IMR-90 (cell line): ENCODE measurements around the gene EGFL7. TPM values are rescaled to one million over a fixed set of nuclear protein-coding genes. Genes with fewer than 3 reads are reported as not detected.

Source experiments
- ATAC-seq: fragments of 200-7000 bp; cut with Tn5 transposase; 2 replicates; pipeline ENCODE4 v1.9.1; 2020; ENCODE audit warnings: low read depth, mild to moderate bottlenecking, moderate library complexity
- BruUV-seq: library from RNA; stranded (reverse); fragments of 400-500 nt; replicated peaks from 2 replicates; lab custom pipeline; 2021; lab: Mats Ljungman, UMichigan
- CTCF ChIA-PET: fragments of 300-600 bp; formaldehyde crosslinking; extraction: SDS; loops from one replicate; lab custom pipeline; 2021; ENCODE audit warnings: antibody characterized with exemption; lab: Yijun Ruan, JAX
- POLR2A ChIA-PET: fragments of 300-600 bp; sonication (Branson Sonifier 250); formaldehyde crosslinking; loops from one replicate; lab custom pipeline; 2022; ENCODE audit warnings: antibody characterized with exemption; ENCODE audit not compliant: unreplicated experiment; lab: Charles Lee
- DNase-seq: peaks from one replicate; pipeline ENCODE4 v3.0.0; 2013
- H2AFZ ChIP-seq: replicated peaks from 2 replicates; pipeline ENCODE3; 2013; ENCODE audit warnings: low read length, mild to moderate bottlenecking; ENCODE audit not compliant: poor library complexity
- H2AK5ac ChIP-seq: 2 replicates; pipeline ENCODE4 v1.6.1; 2013; ENCODE audit warnings: low read depth, low read length, inconsistent platforms
- H2AK9ac ChIP-seq: replicated peaks from 2 replicates; pipeline ENCODE3; 2013; ENCODE audit warnings: mild to moderate bottlenecking, low read depth, low read length, moderate library complexity; ENCODE audit not compliant: poor library complexity
- H2BK120ac ChIP-seq: 2 replicates; pipeline ENCODE4 v1.6.1; 2013; ENCODE audit warnings: low read depth, low read length, inconsistent platforms
- H2BK15ac ChIP-seq: 3 replicates; pipeline ENCODE4 v1.6.1; 2013; ENCODE audit warnings: low read depth, low read length, inconsistent platforms
- H2BK20ac ChIP-seq: 2 replicates; pipeline ENCODE4 v1.6.1; 2013; ENCODE audit warnings: low read depth, mild to moderate bottlenecking, inconsistent platforms, low read length, moderate library complexity
- H2BK5ac ChIP-seq: 2 replicates; pipeline ENCODE4 v1.6.1; 2013; ENCODE audit warnings: mild to moderate bottlenecking, low read depth, low read length, inconsistent platforms; ENCODE audit not compliant: poor library complexity, severe bottlenecking
- H3K14ac ChIP-seq: replicated peaks from 2 replicates; pipeline ENCODE4 v1.6.1; 2013; ENCODE audit warnings: low read depth, low read length, inconsistent platforms
- H3K18ac ChIP-seq: 2 replicates; pipeline ENCODE4 v1.6.1; 2013; ENCODE audit warnings: low read depth, low read length, control low read depth
- H3K23ac ChIP-seq: 2 replicates; pipeline ENCODE4 v1.6.1; 2013; ENCODE audit warnings: low read depth, low read length, inconsistent platforms
- H3K27ac ChIP-seq: 2 replicates; pipeline ENCODE4 v1.5.1; 2013; ENCODE audit warnings: mild to moderate bottlenecking, control low read depth, low read length; ENCODE audit not compliant: insufficient read depth
- H3K27me3 ChIP-seq: 2 replicates; pipeline ENCODE4 v1.6.1; 2013; ENCODE audit warnings: low read length; ENCODE audit not compliant: control insufficient read depth, insufficient read depth
- H3K36me3 ChIP-seq: 2 replicates; pipeline ENCODE4 v1.6.1; 2013; ENCODE audit warnings: low read length, mixed read lengths; ENCODE audit not compliant: control insufficient read depth, insufficient read depth
- H3K4ac ChIP-seq: 2 replicates; pipeline ENCODE4 v1.6.1; 2013; ENCODE audit warnings: low read depth, low read length, inconsistent platforms
- H3K4me1 ChIP-seq: 2 replicates; pipeline ENCODE4 v1.6.1; 2013; ENCODE audit warnings: low read length, mixed read lengths; ENCODE audit not compliant: control insufficient read depth, insufficient read depth
- H3K4me2 ChIP-seq: 2 replicates; pipeline ENCODE4 v1.6.1; 2013; ENCODE audit warnings: low read depth, mild to moderate bottlenecking, control low read depth, low read length, moderate library complexity
- H3K4me3 ChIP-seq: 2 replicates; pipeline ENCODE4 v1.5.1; 2013; ENCODE audit warnings: low read depth, mild to moderate bottlenecking, control low read depth, low read length, moderate library complexity; ENCODE audit not compliant: insufficient read depth
- H3K56ac ChIP-seq: 2 replicates; pipeline ENCODE4 v1.6.1; 2013; ENCODE audit warnings: low read length, inconsistent platforms; ENCODE audit not compliant: insufficient read depth; ENCODE audit errors: extremely low read depth
- H3K79me1 ChIP-seq, 2 experiments: 2 replicates each; pipeline ENCODE4 v1.6.1; 2013; ENCODE audit warnings: low read length in 2 of 2, inconsistent platforms in 1 of 2, low read depth in 1 of 2
- H3K9ac ChIP-seq: 2 replicates; pipeline ENCODE4 v1.6.1; 2013; ENCODE audit warnings: low read depth, low read length, control low read depth
- H3K9me1 ChIP-seq: 2 replicates; pipeline ENCODE4 v1.6.1; 2013; ENCODE audit warnings: low read length, inconsistent platforms; ENCODE audit not compliant: insufficient read depth
- H3K9me3 ChIP-seq: 2 replicates; pipeline ENCODE4 v1.6.1; 2013; ENCODE audit warnings: low read length; ENCODE audit not compliant: control insufficient read depth, insufficient read depth
- H4K20me1 ChIP-seq: 2 replicates; pipeline ENCODE4 v1.6.1; 2013; ENCODE audit warnings: low read length, inconsistent platforms; ENCODE audit not compliant: insufficient read depth
- H4K5ac ChIP-seq: 2 replicates; pipeline ENCODE4 v1.6.1; 2013; ENCODE audit warnings: mild to moderate bottlenecking, low read depth, low read length, control low read depth
- H4K8ac ChIP-seq, 2 experiments: 2 replicates each; pipeline ENCODE4 v1.6.1; 2013; ENCODE audit warnings: low read depth in 2 of 2, low read length in 2 of 2, control low read depth in 1 of 2, inconsistent platforms in 1 of 2
- H4K91ac ChIP-seq: 2 replicates; pipeline ENCODE4 v1.6.1; 2013; ENCODE audit warnings: low read depth, low read length, inconsistent platforms; ENCODE audit not compliant: insufficient read depth
- BHLHE40 ChIP-seq: fragments of 150-350 bp; IDR thresholded peaks from 2 replicates; pipeline ENCODE4 v1.6.1; 2016; ENCODE audit warnings: mild to moderate bottlenecking, low read depth, low read length
- MAFK ChIP-seq: IDR thresholded peaks from 2 replicates; pipeline ENCODE4 v1.6.1; 2012; ENCODE audit warnings: low read depth, low read length, improper control_type of control experiment
- MAZ ChIP-seq: IDR thresholded peaks from 2 replicates; pipeline ENCODE4 v1.6.1; 2012; ENCODE audit warnings: low read depth, mild to moderate bottlenecking, low read length, improper control_type of control experiment, moderate library complexity, borderline replicate concordance
- MXI1 ChIP-seq: IDR thresholded peaks from 2 replicates; pipeline ENCODE4 v1.6.1; 2012; ENCODE audit warnings: low read depth, mild to moderate bottlenecking, low read length, moderate library complexity, borderline replicate concordance
- POLR2A ChIP-seq: IDR thresholded peaks from 2 replicates; pipeline ENCODE4 v1.6.1; 2012; ENCODE audit warnings: mild to moderate bottlenecking, low read depth, low read length
- RAD21 ChIP-seq: IDR thresholded peaks from 2 replicates; pipeline ENCODE4 v1.6.1; 2012; ENCODE audit warnings: low read length, improper control_type of control experiment
- RCOR1 ChIP-seq: IDR thresholded peaks from 2 replicates; pipeline ENCODE4 v1.6.1; 2012; ENCODE audit warnings: mild to moderate bottlenecking, low read length, improper control_type of control experiment; ENCODE audit not compliant: insufficient replicate concordance
- RFX5 ChIP-seq: IDR thresholded peaks from 2 replicates; pipeline ENCODE4 v1.8.0; 2012; ENCODE audit warnings: low read depth, mild to moderate bottlenecking, low read length, moderate library complexity
- SMC3 ChIP-seq: fragments of 150-350 bp; IDR thresholded peaks from 2 replicates; pipeline ENCODE4 v1.6.1; 2016; ENCODE audit warnings: low read depth, mild to moderate bottlenecking, antibody characterized with exemption, low read length, moderate library complexity
- WGBS, 2 experiments: methylation state at CpG; one replicate each; pipeline versions ENCODE4 v1.1.5 to v1.1.7; 2013; ENCODE audit warnings: missing lambda C conversion rate in 2 of 2; ENCODE audit not compliant: insufficient read length in 1 of 2; ENCODE audit errors: extremely low coverage in 2 of 2; 5-methylcytosine and 5-hydroxymethylcytosine counted together
- dilution Hi-C: fragments of 300-500 bp; cut with HindIII; formaldehyde crosslinking; loops from one replicate; pipeline ENCODE4 v1.14.3; 2018; ENCODE audit warnings: low sequenced_read_pairs; ENCODE audit not compliant: unreplicated experiment
- in situ Hi-C: fragments of 300-500 bp; cut with MboI; formaldehyde crosslinking; loops from 3 replicates; pipeline ENCODE4 v1.14.3; 2019; ENCODE audit warnings: low sequenced_read_pairs, inconsistent platforms, mixed read lengths
- intact Hi-C: fragments of 100-400 bp; cut with micrococcal nuclease; formaldehyde crosslinking; loops from 2 replicates; pipeline ENCODE4 v1.10.0; 2022
- polyA plus RNA-seq, 3 experiments: library from polyadenylated mRNA; depleted of rRNA; stranded (reverse); fragments of >200 nt; gene quantifications; 2 replicates each; pipeline ENCODE4 v1.2.3, GENCODE V29; 2012; ENCODE audit warnings: low replicate concordance in 1 of 3
- total RNA-seq: library from RNA; depleted of rRNA; stranded (reverse); fragments of >200 nt; gene quantifications from 2 replicates; pipeline ENCODE4 v1.2.3, GENCODE V29; 2012
- TF ChIP-seq, protein P1 (sequence below): fragments of 150-350 bp; IDR thresholded peaks from 2 replicates; pipeline ENCODE4 v1.6.1; 2016; ENCODE audit warnings: low read depth, mild to moderate bottlenecking, low read length, moderate library complexity, borderline replicate concordance

EGFL7 gene
- total and polyA plus RNA-seq, 2 of the 4 experiments (the other 2 are of a cell fraction) = 2.2 to 10.4 TPM

DNA sequence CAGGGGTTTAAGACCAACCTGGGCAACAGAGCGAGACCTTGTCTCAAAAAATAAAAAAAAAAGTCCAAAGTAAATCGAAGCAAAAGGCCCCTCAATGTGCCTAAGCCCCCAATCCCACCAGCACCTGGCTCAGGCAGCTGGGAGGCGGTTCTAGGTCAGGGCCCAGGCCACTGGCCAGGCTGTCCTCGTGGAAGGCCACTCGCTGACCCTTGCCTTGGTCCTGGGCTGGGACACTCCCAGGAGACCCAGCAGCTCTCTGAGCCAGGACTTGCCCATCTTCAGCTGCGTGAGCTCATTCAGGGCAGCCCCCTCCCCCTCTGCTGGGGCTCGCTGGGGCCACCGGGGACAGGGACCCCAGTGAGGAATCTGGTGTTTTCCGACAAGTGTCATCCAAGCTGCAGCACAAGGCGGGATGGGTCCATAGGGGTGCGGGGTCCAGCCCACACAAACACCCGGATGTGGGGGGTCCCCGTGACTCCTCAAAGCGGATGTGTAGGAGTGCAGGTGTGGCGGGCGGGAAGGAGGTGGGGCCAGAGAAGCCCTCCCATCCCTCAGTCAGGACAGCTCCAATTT is 20.5 kb downstream of the EGFL7 start:
- Histone ChIP-seq H3K9ac (no peak overlapping the region), H3K27ac (no peak overlapping the region), H3K14ac (no peak overlapping the region), H3K18ac (no peak overlapping the region), H3K9me1 (no peaks in the 10 kb centered on the region), H3K4me3 (no peak overlapping the region), H2BK15ac (no peak overlapping the region), H4K8ac (no peak overlapping the region), H3K4me2 (no peak overlapping the region), H2AFZ (no peak overlapping the region), H2AK5ac (no peak overlapping the region), H3K4me1 (peaks cover 4% of the 10 kb centered on the region), H2BK120ac (no peak overlapping the region), H3K9me3 (no peaks in the 10 kb centered on the region), H3K36me3 (no peaks in the 10 kb centered on the region), H3K79me1 (peaks cover 18 to 49% of the 10 kb centered on the region in 2 experiments), H2BK5ac (no peak overlapping the region), H2BK20ac (no peak overlapping the region), H4K5ac (no peak overlapping the region), H4K91ac (no peak overlapping the region), H2AK9ac (no peak overlapping the region), H3K23ac (no peak overlapping the region), H3K27me3 (no peaks in the 10 kb centered on the region; the same call in 1 of the 2 replicates), H3K4ac (no peak overlapping the region), H3K56ac (no peak overlapping the region), H4K20me1 (peaks cover 16% of the 10 kb centered on the region; the same call in 1 of the 2 replicates)
- ChIA-PET POLR2A (no interaction called here), CTCF (no interaction called here)
- dilution Hi-C loops = no loop called here
- intact Hi-C loops = no loop called here
- no peak for TF ChIP-seq SMC3
- no peak for TF ChIP-seq BHLHE40
- no peak for TF ChIP-seq POLR2A
- no peak for TF ChIP-seq RFX5
- TF ChIP-seq, protein P1, sequence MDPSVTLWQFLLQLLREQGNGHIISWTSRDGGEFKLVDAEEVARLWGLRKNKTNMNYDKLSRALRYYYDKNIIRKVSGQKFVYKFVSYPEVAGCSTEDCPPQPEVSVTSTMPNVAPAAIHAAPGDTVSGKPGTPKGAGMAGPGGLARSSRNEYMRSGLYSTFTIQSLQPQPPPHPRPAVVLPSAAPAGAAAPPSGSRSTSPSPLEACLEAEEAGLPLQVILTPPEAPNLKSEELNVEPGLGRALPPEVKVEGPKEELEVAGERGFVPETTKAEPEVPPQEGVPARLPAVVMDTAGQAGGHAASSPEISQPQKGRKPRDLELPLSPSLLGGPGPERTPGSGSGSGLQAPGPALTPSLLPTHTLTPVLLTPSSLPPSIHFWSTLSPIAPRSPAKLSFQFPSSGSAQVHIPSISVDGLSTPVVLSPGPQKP = no peak
- TF ChIP-seq MAFK = no peak
- no peak for TF ChIP-seq RCOR1
- TF ChIP-seq MXI1 = no peak
- no peak for TF ChIP-seq MAZ
- no peak for TF ChIP-seq RAD21
- no TSS peak for BruUV-seq
- DNase-seq = no peak
- in situ Hi-C loops = no loop called here
- WGBS, 2 experiments = 81% methylated on average over 3 of the region's 16 CpGs; no CpG with 5 or more reads in 1 of the 2 experiments
- ATAC-seq = no peak
